K562 (cell line): ENCODE results near the gene SCYL1. TPM values are rescaled to one million over a fixed set of nuclear protein-coding genes. Genes with fewer than 3 reads are reported as not detected.
A peak's percentile ranks its signal among the peaks of the same experiment; 100 is the strongest.

Experiments
- E4F1 ChIP-seq: fragments of 250-450 bp; sonication (Bioruptor Pico); IDR thresholded peaks from 2 replicates; pipeline ENCODE4 v1.5.0; 2021; ENCODE audit warnings: mild to moderate bottlenecking, borderline replicate concordance
- HIVEP1 ChIP-seq: fragments of 250-450 bp; sonication (Bioruptor Pico); IDR thresholded peaks from 2 replicates; pipeline ENCODE4 v1.4.0; 2020; ENCODE audit warnings: mild to moderate bottlenecking
- MAX ChIP-seq: sonication (generic); formaldehyde crosslinking; IDR thresholded peaks from 2 replicates; pipeline ENCODE4 v1.9.0; 2022; ENCODE audit warnings: mild to moderate bottlenecking, missing genetic modification reagents
- RERE ChIP-seq: sonication (generic); formaldehyde crosslinking; IDR thresholded peaks from 2 replicates; pipeline ENCODE4 v1.8.0; 2023; ENCODE audit warnings: missing genetic modification reagents, mild to moderate bottlenecking, borderline replicate concordance
- TBP ChIP-seq: optimal IDR thresholded peaks from 2 replicates; pipeline ENCODE3; 2011; ENCODE audit warnings: low read depth, low read length, improper control_type of control experiment
- ZFP91 ChIP-seq: sonication (generic); formaldehyde crosslinking; IDR thresholded peaks from 2 replicates; pipeline ENCODE4 v1.8.0; 2022; ENCODE audit warnings: mild to moderate bottlenecking, missing genetic modification reagents
- ZMIZ1 ChIP-seq, 2 experiments: fragments of 150-350 bp in 1 of 2; IDR thresholded peaks; 2 replicates each; pipeline ENCODE4 v1.6.1; 2012 to 2016; ENCODE audit warnings: low read depth in 2 of 2, low read length in 2 of 2, mild to moderate bottlenecking in 1 of 2, moderate library complexity in 1 of 2
- ZNF121 ChIP-seq: sonication (generic); formaldehyde crosslinking; conservative IDR thresholded peaks from 2 replicates; pipeline ENCODE4 v1.8.0; 2022; ENCODE audit warnings: missing genetic modification reagents
- ZNF280B ChIP-seq: fragments of 250-450 bp; sonication (Bioruptor Pico); IDR thresholded peaks from 2 replicates; pipeline ENCODE4 v1.5.1; 2021; ENCODE audit warnings: mild to moderate bottlenecking
- ZNF561 ChIP-seq: fragments of 450-650 bp; formaldehyde crosslinking; conservative IDR thresholded peaks from 2 replicates; pipeline ENCODE4 v1.4.0; 2020; ENCODE audit warnings: mild to moderate bottlenecking, moderate library complexity
- polyA plus RNA-seq, 8 experiments: library from polyadenylated mRNA; depleted of rRNA in 4 of 8; stranded (reverse) in 5 of 8; unstranded in 3 of 8; fragments of >200 nt; fragmentation: Nextera tagmentation in 2 of 8; fragmentation: Illumina TruSeq in 1 of 8; extraction: Ambion mirVana in 2 of 8; extraction: Trizol in 1 of 8; gene quantifications; 2 replicates each; pipeline versions ENCODE4 v1.2.1 to v1.2.3, GENCODE V29; 2011 to 2014; ENCODE audit warnings: inconsistent platforms in 1 of 8, missing spikeins in 1 of 8
- total RNA-seq, 7 experiments: library from RNA; depleted of rRNA in 6 of 7; stranded (reverse); fragments of >200 nt in 6 of 7; fragmentation: Illumina TruSeq in 2 of 7; extraction: Trizol in 2 of 7; gene quantifications; 2 replicates each; pipeline versions ENCODE4 v1.2.1 to v1.2.3, GENCODE V29; 2011 to 2021; ENCODE audit warnings: low replicate concordance in 1 of 7

The SCYL1 gene
- total and polyA plus RNA-seq, 9 of the 15 experiments (the other 6 are each of a cell fraction or from before 2014, with no cell fraction given) = 1.9 to 145 (median 57.6) TPM

- TF ChIP-seq RERE (CRISPR knock-in tag) (no peak; the same call in 1 of the 2 replicates), E4F1 (CRISPR knock-in tag) (no peak), ZNF280B (CRISPR knock-in tag) (no peak), TBP (no peak), ZNF121 (CRISPR knock-in tag) (no peak), MAX (no peak), ZNF561 (no peak; the same call in 1 of the 2 replicates), ZFP91 (CRISPR knock-in tag) (no peak), HIVEP1 (CRISPR knock-in tag) (0 out of 2 replicates have a peak, but pooled peaks have one; percentile 52), ZMIZ1 (IDR thresholded peaks at IDR 0.05; ENCODE audit: low read depth in 2 of 2, low read length in 2 of 2) (peak in 1 of 2 experiments; percentile 50; a peak in 1 of 4 replicates)
These were observed 24.3 kb upstream of the SCYL1 start (continued) for GRCh38 chr11:65500387-65501185.
